HepG2 (cell line): ENCODE data around the gene KLF6. TPM values are rescaled to one million over a fixed set of nuclear protein-coding genes. Genes with fewer than 3 reads are reported as not detected.

Experiments used
- ARID5B ChIP-seq: IDR thresholded peaks from 2 replicates; pipeline ENCODE4 v1.4.0; 2020; ENCODE audit warnings: mild to moderate bottlenecking, missing genetic modification reagents
- CHD4 ChIP-seq: fragments of 200-600 bp; sonication (generic); IDR thresholded peaks from 2 replicates; pipeline ENCODE4 v1.7.0; 2017; ENCODE audit warnings: mild to moderate bottlenecking, low read length, borderline replicate concordance
- ELF3 ChIP-seq: IDR thresholded peaks from 2 replicates; pipeline ENCODE4 v1.6.1; 2016; ENCODE audit warnings: missing genetic modification reagents, missing compliant biosample characterization
- GATA4 ChIP-seq: sonication (generic); IDR thresholded peaks from 2 replicates; pipeline ENCODE4 v1.6.1; 2016; ENCODE audit warnings: antibody characterized with exemption, low read depth, borderline replicate concordance
- GPN1 ChIP-seq: sonication (generic); formaldehyde crosslinking; IDR thresholded peaks from 2 replicates; pipeline ENCODE4 v1.5.1; 2020; ENCODE audit warnings: missing genetic modification reagents, borderline replicate concordance
- HNF4A ChIP-seq: sonication (generic); formaldehyde crosslinking; IDR thresholded peaks from 2 replicates; pipeline ENCODE4 v1.4.0; 2020; ENCODE audit warnings: missing genetic modification reagents
- KDM2A ChIP-seq: sonication (generic); formaldehyde crosslinking; IDR thresholded peaks from 2 replicates; pipeline ENCODE4 v1.4.0; 2020; ENCODE audit warnings: low read depth, missing genetic modification reagents, borderline replicate concordance
- KLF6 ChIP-seq: IDR thresholded peaks from 2 replicates; pipeline ENCODE4 v1.8.0; 2016; ENCODE audit warnings: missing biosample characterization, missing genetic modification reagents
- MED1 ChIP-seq: sonication (generic); formaldehyde crosslinking; IDR thresholded peaks from 2 replicates; pipeline ENCODE4 v1.4.0; 2020; ENCODE audit warnings: missing genetic modification reagents
- PAF1 ChIP-seq: IDR thresholded peaks from 2 replicates; pipeline ENCODE4 v1.6.1; 2016; ENCODE audit warnings: missing genetic modification reagents, missing compliant biosample characterization
- POLR2A ChIP-seq, 2 experiments: IDR thresholded peaks; 2 replicates each; pipeline ENCODE4 v1.6.1; 2011; ENCODE audit warnings: low read depth in 2 of 2, low read length in 2 of 2, mild to moderate bottlenecking in 1 of 2, moderate library complexity in 1 of 2; ENCODE audit not compliant: insufficient read depth in 1 of 2
- SMAD9 ChIP-seq: sonication (generic); formaldehyde crosslinking; IDR thresholded peaks from 2 replicates; pipeline ENCODE4 v1.5.1; 2020; ENCODE audit warnings: mild to moderate bottlenecking, missing genetic modification reagents
- SOX5 ChIP-seq: IDR thresholded peaks from 2 replicates; pipeline ENCODE4 v1.6.1; 2016; ENCODE audit warnings: borderline replicate concordance
- SOX6 ChIP-seq, 2 experiments: fragments of 450-650 bp in 1 of 2; sonication (generic) in 1 of 2; formaldehyde crosslinking in 1 of 2; IDR thresholded peaks; 2 replicates each; pipeline versions ENCODE4 v1.4.0 to v1.6.1; 2017 to 2020; ENCODE audit warnings: antibody characterized with exemption in 1 of 2, mild to moderate bottlenecking in 1 of 2, missing genetic modification reagents in 1 of 2
- ZNF274 ChIP-seq: sonication (generic); formaldehyde crosslinking; IDR thresholded peaks from 2 replicates; pipeline ENCODE4 v1.5.1; 2020; ENCODE audit warnings: mild to moderate bottlenecking, missing genetic modification reagents
- ZNF276 ChIP-seq: sonication (generic); formaldehyde crosslinking; IDR thresholded peaks from 2 replicates; pipeline ENCODE4 v1.4.0; 2020; ENCODE audit warnings: mild to moderate bottlenecking, low read depth, missing genetic modification reagents
- ZNF776 ChIP-seq: sonication (generic); formaldehyde crosslinking; IDR thresholded peaks from 2 replicates; pipeline ENCODE4 v1.4.0; 2020; ENCODE audit warnings: mild to moderate bottlenecking, missing genetic modification reagents
- ZSCAN31 ChIP-seq: sonication (generic); formaldehyde crosslinking; IDR thresholded peaks from 2 replicates; pipeline ENCODE4 v1.5.0; 2020; ENCODE audit warnings: low read depth, mild to moderate bottlenecking, missing genetic modification reagents
- ZSCAN9 ChIP-seq: IDR thresholded peaks from 2 replicates; pipeline ENCODE4 v1.6.1; 2016; ENCODE audit warnings: borderline replicate concordance
- polyA plus RNA-seq, 8 experiments: library from polyadenylated mRNA; depleted of rRNA in 3 of 8; stranded (reverse) in 7 of 8; unstranded in 1 of 8; fragments of >200 nt; fragmentation: Illumina TruSeq in 4 of 8; extraction: Trizol in 4 of 8; gene quantifications; 2 replicates each; pipeline versions ENCODE4 v1.2.1 to v1.2.3, GENCODE V29; 2011 to 2016; ENCODE audit warnings: low read depth in 4 of 8, missing spikeins in 1 of 8, mixed read lengths in 1 of 8; ENCODE audit not compliant: insufficient read depth in 1 of 8
- total RNA-seq, 5 experiments: library from RNA; depleted of rRNA; stranded (reverse); fragments of >200 nt; fragmentation: Illumina TruSeq; extraction: Trizol; gene quantifications; 2 replicates each; pipeline ENCODE4 v1.2.3, GENCODE V29; 2016; ENCODE audit warnings: low read depth in 1 of 5

Gene KLF6
- total and polyA plus RNA-seq, 2 of the 13 experiments (the other 11 are each of a cell fraction or from before 2014, with no cell fraction given): 27.0 to 71.9 TPM

GRCh38 chr10:3782451-3783315, 2.3 kb downstream of the KLF6 start (continued):
- TF ChIP-seq ZNF776 (CRISPR knock-in tag) (0 out of 2 replicates have a peak, but pooled peaks have one; percentile 52), ARID5B (CRISPR knock-in tag) (peak; percentile 45; the same call in 1 of the 2 replicates), GPN1 (CRISPR knock-in tag) (no peak), SOX5 (CRISPR knock-in tag) (peak; percentile 24; the same call in 1 of the 2 replicates), ZNF276 (CRISPR knock-in tag) (no peak), PAF1 (peak; percentile 38; the same call in 1 of the 2 replicates), GATA4 (peak; percentile 30; the same call in 1 of the 2 replicates), CHD4 (no peak), KLF6 (CRISPR knock-in tag) (peak; percentile 18; the same call in 1 of the 2 replicates), POLR2A (IDR thresholded peaks at IDR 0.05; ENCODE audit: insufficient read depth in 1 of 2, low read depth in 2 of 2, low read length in 2 of 2) (peak in 1 of 2 experiments; percentile 85; a peak in 2 of 4 replicates), MED1 (CRISPR knock-in tag) (peak; percentile 6; the same call in 1 of the 2 replicates), ELF3 (0 out of 2 replicates have a peak, but pooled peaks have one; percentile 20), ZSCAN9 (no peak), KDM2A (CRISPR knock-in tag) (peak; percentile 38; the same call in 1 of the 2 replicates), ZNF274 (no peak), SOX6 (IDR thresholded peaks at IDR 0.05) (no peak), SOX6 (CRISPR knock-in tag; IDR thresholded peaks at IDR 0.05) (peak; percentile 64; the same call in 1 of the 2 replicates), SMAD9 (no peak), ZSCAN31 (CRISPR knock-in tag) (0 out of 2 replicates have a peak, but pooled peaks have one; percentile 36), HNF4A (peak; percentile 43; the same call in 1 of the 2 replicates)
- TF ChIP-seq, all 625 proteins: peak for 55
